Skin epidermis (tissue), 12 donors: ENCODE measurements around the gene VSIG10L2.

ENCODE experiments used
- H3K27ac ChIP-seq, 21 experiments: fragments of 200-600 bp; sonication (generic) in 11 of 21; one replicate each; pipeline ENCODE4 v1.5.0; 2020; ENCODE audit warnings: mild to moderate bottlenecking in 3 of 21, inconsistent platforms in 2 of 21, moderate library complexity in 2 of 21
- H3K4me3 ChIP-seq, 7 experiments: fragments of 200-600 bp; sonication (generic) in 2 of 7; one replicate each; pipeline ENCODE4 v1.5.0; 2020; ENCODE audit warnings: inconsistent platforms in 2 of 7, mild to moderate bottlenecking in 2 of 7, moderate library complexity in 1 of 7

VSIG10L2 gene

GRCh38 chr11:125925804-125926203, 20.0 kb upstream of the VSIG10L2 start:
- no peak overlapping the region for H3K4me3 ChIP-seq
- H3K27ac ChIP-seq, result no peak overlapping the region

- H3K27ac ChIP-seq, result no peak overlapping the region
- no peak overlapping the region for H3K4me3 ChIP-seq
These were observed 19.2 kb upstream of the VSIG10L2 start for GRCh38 chr11:125926682-125927081.

GRCh38 chr11:125929445-125930075, 16.3 kb upstream of the VSIG10L2 start:
- Histone ChIP-seq H3K4me3 (no peak overlapping the region), H3K27ac (no peak overlapping the region)

DNA sequence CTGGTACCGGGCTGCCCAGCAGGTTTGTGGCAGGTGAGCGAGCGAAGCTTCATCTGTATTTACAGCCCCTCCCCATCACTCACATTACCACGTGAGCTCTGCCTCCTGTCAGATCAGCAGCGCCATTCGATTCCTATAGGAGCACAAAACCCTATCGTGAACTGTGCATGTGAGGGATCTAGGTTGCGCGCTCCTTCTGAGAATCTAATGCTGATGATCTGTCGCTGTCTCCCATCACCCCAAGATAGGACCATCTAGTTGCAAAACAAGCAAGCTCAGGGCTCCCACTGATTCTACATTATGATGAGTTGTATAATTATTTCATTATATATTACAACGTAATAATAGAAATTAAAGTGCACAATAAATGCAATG, 15.8 kb upstream of the VSIG10L2 start:
- no peak overlapping the region for H3K4me3 ChIP-seq
- H3K27ac ChIP-seq, result peak overlapping the region in 1 of 21 experiments; percentile 25

DNA sequence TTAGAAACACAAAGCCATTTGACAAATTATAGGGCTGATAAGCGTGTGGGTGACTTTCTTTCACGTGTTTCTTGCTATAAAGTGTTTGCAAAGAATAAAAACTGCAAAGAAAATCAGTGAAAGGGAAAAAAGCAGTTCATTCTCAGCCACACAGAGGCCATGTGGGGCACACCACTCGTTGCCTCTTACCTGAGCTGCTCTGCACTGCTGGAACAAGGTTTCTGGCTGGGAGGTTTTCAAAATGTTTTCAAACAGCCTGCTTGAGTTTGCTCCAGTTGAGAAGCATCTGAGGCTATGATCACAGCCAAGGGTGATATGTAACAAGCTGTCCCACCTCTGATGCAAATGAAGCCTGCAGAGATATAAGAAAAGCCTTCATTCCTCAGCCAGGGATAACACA, 14.7 kb upstream of the VSIG10L2 start:
- H3K4me3 ChIP-seq, result no peak overlapping the region
- H3K27ac ChIP-seq, result no peak overlapping the region

- Histone ChIP-seq H3K27ac (no peak overlapping the region), H3K4me3 (no peak overlapping the region)
These were observed 14.2 kb upstream of the VSIG10L2 start for GRCh38 chr11:125931668-125932067.

DNA sequence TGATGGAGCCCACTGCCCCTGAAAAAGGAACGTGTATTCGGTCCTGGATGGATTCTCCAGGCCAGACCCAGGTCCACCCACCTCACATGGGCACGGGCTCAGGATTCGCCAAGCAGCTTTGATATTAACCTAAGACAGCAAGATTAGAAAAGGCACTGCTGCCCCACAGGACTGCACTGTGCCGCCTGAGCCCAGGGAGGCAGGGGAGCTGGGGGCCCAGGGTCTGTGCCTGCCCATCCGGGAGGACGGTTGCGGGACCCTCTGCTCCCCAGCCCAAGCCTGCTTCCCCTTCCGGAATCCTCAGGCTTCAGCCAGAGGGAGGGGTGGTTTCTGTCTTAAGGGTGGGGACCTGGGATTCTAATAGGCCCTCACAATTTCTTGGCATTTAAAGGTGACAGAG, 13.5 kb upstream of the VSIG10L2 start:
- Histone ChIP-seq H3K27ac (no peak overlapping the region), H3K4me3 (no peak overlapping the region)

GRCh38 chr11:125933030-125933813, 12.6 kb upstream of the VSIG10L2 start:
- Histone ChIP-seq H3K27ac (no peak overlapping the region), H3K4me3 (no peak overlapping the region)

- Histone ChIP-seq H3K4me3 (no peak overlapping the region), H3K27ac (no peak overlapping the region)
These were observed 11.4 kb upstream of the VSIG10L2 start for GRCh38 chr11:125934473-125934872.

DNA sequence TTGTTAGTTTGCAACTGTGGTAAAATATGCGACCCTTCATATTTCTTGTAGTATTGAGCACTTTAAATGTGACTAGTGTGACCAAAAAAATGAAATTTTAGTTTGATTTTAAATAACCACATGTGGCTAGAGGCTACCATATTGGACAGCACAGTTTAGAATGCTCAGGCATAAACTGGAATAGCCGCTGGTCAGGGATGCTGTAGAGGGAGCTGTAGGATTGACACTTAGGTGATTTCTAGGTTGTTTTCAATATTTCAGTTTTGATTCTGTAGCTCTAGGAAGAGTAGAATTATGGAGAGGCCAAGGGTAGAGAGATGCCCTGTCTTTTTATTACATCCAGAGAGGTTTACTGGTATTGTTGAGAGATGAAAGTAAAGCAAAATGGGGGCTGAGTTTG, 10.8 kb upstream of the VSIG10L2 start:
- Histone ChIP-seq H3K27ac (no peak overlapping the region), H3K4me3 (no peak overlapping the region)

DNA sequence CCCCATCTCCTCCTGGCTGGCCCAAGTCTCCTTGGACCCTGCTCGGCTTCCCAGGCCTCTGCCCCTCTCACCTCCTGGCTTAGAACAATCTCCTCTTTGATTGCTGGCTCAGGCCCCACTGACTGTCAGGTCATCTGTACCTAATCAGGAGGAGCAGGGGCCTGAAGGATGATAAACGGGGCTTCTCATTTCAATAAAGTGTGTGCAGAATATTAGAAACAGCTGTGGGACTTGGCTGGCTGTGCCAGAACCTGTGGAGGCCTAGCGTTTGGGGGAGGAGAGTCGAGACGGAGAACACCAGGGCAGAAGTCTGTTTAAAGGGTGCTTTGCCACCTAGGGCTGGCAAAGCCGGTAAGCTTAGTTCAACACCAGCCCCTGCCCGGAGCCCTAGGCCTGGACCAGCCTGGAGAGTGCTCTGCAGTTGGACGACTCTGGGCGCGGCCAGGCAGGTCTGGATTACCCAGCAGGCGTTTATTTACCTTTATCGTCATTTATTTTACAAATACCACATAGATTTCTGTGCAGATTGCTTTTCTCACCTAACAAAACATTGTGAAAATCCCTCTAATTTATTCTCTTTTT, 10.1 kb upstream of the VSIG10L2 start:
- Histone ChIP-seq H3K27ac (no peak overlapping the region), H3K4me3 (no peak overlapping the region)

- Histone ChIP-seq H3K4me3 (no peak overlapping the region), H3K27ac (peak overlapping the region in 8 of 21 experiments; percentile 29 to 71 (median 42))
These were observed 7.4 kb upstream of the VSIG10L2 start for GRCh38 chr11:125938418-125938817.

DNA sequence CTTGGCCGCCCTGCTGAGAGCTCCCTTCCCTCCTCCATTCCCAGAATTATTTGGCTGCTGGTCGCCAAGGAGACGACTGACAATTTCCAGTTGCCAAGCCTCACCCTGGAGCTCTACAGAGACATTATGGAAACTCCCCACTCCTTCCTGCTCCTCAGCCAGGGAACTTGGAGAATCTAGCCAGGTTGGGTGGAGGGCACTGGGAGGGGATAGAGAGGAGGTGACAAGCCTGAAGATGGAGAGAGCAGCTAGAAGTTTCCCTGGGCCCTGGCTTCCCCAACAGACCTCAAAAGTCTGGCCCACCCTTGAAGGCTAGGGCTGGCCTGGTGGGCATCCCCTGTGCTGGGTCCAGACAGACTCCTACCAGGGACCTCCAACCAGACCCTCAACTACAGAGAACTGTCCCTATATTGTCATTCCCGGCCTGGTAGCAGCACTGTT, 6.7 kb upstream of the VSIG10L2 start:
- H3K27ac ChIP-seq, result peak overlapping the region in 5 of 21 experiments; percentile 14 to 71 (median 31)
- H3K4me3 ChIP-seq, result no peak overlapping the region

GRCh38 chr11:125940145-125940544, 5.7 kb upstream of the VSIG10L2 start:
- H3K4me3 ChIP-seq, result no peak overlapping the region
- peak overlapping the region in 1 of 21 experiments; percentile 71 for H3K27ac ChIP-seq

GRCh38 chr11:125941267-125941618, 4.6 kb upstream of the VSIG10L2 start:
- H3K4me3 ChIP-seq, result no peak overlapping the region
- no peak overlapping the region for H3K27ac ChIP-seq

DNA sequence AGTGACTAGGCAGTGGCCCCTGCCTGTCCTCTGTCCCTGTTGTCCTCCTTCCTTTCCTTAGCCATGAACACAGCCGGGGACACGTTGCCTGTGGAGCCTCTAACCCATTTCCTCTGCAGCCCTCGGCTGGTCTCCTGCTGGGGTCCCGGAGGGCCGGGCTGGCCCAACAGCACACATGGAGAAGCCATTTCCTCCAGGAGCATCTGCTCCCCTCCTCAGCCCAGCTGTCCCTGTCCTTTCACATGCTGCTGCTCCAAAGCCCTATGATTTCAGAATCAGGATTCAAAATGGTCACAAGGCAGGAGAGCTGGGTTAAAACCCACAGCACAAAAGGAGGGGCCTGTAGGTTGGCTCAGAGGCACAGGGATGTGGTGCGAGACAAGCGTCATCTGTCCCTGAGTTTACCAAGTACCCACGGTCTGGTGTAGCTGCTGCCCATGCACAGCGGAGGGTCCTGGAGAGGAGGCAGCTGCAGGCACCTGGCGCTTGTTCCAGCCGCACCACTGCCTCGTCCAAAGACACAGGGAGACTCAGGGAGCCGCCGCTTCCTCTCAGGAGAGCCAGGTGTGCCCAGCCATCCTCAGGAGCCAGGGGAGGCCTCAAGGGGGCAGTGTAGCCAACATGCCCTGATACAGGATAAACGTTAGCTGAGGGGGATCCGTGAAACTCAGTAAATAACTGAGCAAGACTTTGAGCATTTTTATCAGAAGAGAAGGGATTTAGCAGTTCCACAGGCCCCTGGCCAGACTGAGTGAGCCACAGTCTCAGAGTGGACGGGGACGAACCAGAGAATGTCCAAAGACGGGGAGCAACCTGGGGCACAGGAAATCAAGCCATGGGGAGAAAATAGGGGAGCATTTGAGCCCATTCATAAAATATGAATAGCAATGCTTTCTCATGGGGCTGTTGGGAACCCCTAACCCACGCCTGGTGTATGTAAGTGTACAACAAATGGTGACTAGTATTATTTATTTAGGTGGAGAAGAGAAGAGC, 3.9 kb upstream of the VSIG10L2 start:
- H3K27ac ChIP-seq, result peak overlapping the region in 1 of 21 experiments; percentile 33
- H3K4me3 ChIP-seq, result no peak overlapping the region

DNA sequence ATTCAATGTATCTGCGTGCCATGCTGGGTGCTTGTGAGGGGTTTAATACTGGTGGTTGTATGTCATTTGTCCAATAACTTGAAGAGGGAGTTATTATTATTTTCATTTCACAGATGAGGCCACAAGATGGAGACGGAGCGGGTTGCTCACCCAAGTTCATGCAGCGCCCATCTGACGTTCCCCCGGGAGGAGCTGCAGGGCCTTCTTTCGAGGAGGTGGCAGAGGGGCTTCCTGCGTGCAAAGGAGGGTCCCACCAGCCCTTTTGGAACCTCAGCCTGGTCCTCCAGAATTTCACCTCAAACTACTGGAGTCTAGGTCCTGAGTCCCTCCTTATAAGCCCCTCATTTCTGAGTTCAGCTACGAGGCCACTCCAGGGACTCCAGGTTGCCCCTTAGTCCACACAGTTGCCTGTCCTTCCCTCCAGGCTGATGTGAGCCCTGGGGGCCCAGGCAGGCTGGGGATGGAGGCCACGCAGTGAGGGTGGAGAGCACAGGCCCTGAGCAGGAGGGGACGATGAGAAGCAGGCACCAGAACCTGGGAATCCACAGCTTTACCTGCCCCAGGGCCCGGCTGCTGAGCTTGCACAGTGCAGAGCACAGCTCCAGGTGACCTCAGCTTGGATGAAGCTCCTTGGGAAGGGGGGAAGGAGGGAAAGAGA, 2.9 kb upstream of the VSIG10L2 start:
- Histone ChIP-seq H3K27ac (no peak overlapping the region), H3K4me3 (no peak overlapping the region)

GRCh38 chr11:125943661-125944349, 2.0 kb upstream of the VSIG10L2 start:
- H3K4me3 ChIP-seq, result no peak overlapping the region
- H3K27ac ChIP-seq, result no peak overlapping the region
